Osteoblast (primary cell): ENCODE results near the gene PKMYT1. TPM values are rescaled to one million over a fixed set of nuclear protein-coding genes. Genes with fewer than 3 reads are reported as not detected.

Source experiments
- DNase-seq: peaks from one replicate; pipeline ENCODE4 v3.0.0; 2011; ENCODE audit warnings: low spot score, mixed read lengths; ENCODE audit not compliant: insufficient read length; ENCODE audit errors: missing footprints
- H2AFZ ChIP-seq: 2 replicates; pipeline ENCODE4 v1.6.0; 2011; ENCODE audit warnings: mild to moderate bottlenecking, low read length
- H3K27ac ChIP-seq: 2 replicates; pipeline ENCODE4 v1.5.1; 2011; ENCODE audit warnings: mild to moderate bottlenecking, low read depth, low read length, moderate library complexity
- H3K27me3 ChIP-seq: 2 replicates; pipeline ENCODE4 v1.6.0; 2012; ENCODE audit warnings: mild to moderate bottlenecking, control low read depth, inconsistent platforms, low read length, moderate library complexity; ENCODE audit not compliant: insufficient read depth
- H3K36me3 ChIP-seq: 2 replicates; pipeline ENCODE4 v1.5.1; 2011; ENCODE audit warnings: mild to moderate bottlenecking, low read length, control low read depth, moderate library complexity; ENCODE audit not compliant: insufficient read depth
- H3K4me1 ChIP-seq: 2 replicates; pipeline ENCODE4 v1.5.1; 2011; ENCODE audit warnings: mild to moderate bottlenecking, low read length, control low read depth, moderate library complexity; ENCODE audit not compliant: insufficient read depth
- H3K4me2 ChIP-seq: 2 replicates; pipeline ENCODE4 v1.6.0; 2011; ENCODE audit warnings: mild to moderate bottlenecking, low read length; ENCODE audit not compliant: insufficient read depth
- H3K4me3 ChIP-seq: fragments of 200-600 bp; sonication (generic); 3 replicates; pipeline ENCODE4 v1.5.1; 2012; ENCODE audit warnings: mild to moderate bottlenecking, low read length, inconsistent platforms; ENCODE audit not compliant: insufficient read depth
- H3K79me2 ChIP-seq: 2 replicates; pipeline ENCODE4 v1.6.0; 2012; ENCODE audit warnings: mild to moderate bottlenecking, low read length, control low read depth, inconsistent platforms; ENCODE audit not compliant: insufficient read depth
- H3K9me3 ChIP-seq: 2 replicates; pipeline ENCODE4 v1.5.1; 2011; ENCODE audit warnings: low read depth, low read length, control low read depth
- H4K20me1 ChIP-seq: 2 replicates; pipeline ENCODE4 v1.6.0; 2012; ENCODE audit warnings: mild to moderate bottlenecking, low read length, control low read depth; ENCODE audit not compliant: insufficient read depth
- CTCF ChIP-seq: IDR thresholded peaks from 2 replicates; pipeline ENCODE4 v1.5.1; 2011; ENCODE audit warnings: mild to moderate bottlenecking, low read depth, low read length, moderate library complexity; ENCODE audit errors: extremely low read depth
- total RNA-seq: library from RNA; depleted of rRNA; stranded (reverse); fragments of >200 nt; gene quantifications from 2 replicates; pipeline ENCODE4 v1.2.3, GENCODE V29; 2012

PKMYT1 gene
- total RNA-seq, 1 donor: 1.4 TPM

- DNase-seq: peak; percentile 92
- H4K20me1 ChIP-seq: peaks cover 33% of the 10 kb centered on the region
- no peak overlapping the region for H2AFZ ChIP-seq
- no peaks in the 10 kb centered on the region for H3K9me3 ChIP-seq
- peak overlapping the region; percentile 98 for H3K27ac ChIP-seq
- peak overlapping the region; percentile 94 for H3K4me3 ChIP-seq
- H3K36me3 ChIP-seq: peaks cover 24% of the 10 kb centered on the region
- peaks cover 20% of the 10 kb centered on the region for H3K4me1 ChIP-seq
- H3K27me3 ChIP-seq: peaks cover 5% of the 10 kb centered on the region
- no peaks in the 10 kb centered on the region for H3K79me2 ChIP-seq
- TF ChIP-seq CTCF: no peak
- H3K4me2 ChIP-seq: peak overlapping the region; percentile 96
Measured at GRCh38 chr16:3022684-3023414, 42.6 kb upstream of the PKMYT1 start.

GRCh38 chr16:3022208-3022683 is 42.0 kb upstream of the PKMYT1 start:
- Histone ChIP-seq H4K20me1 (peaks cover 32% of the 10 kb centered on the region), H3K4me1 (peaks cover 20% of the 10 kb centered on the region), H3K9me3 (no peaks in the 10 kb centered on the region), H3K27me3 (peaks cover 5% of the 10 kb centered on the region), H3K4me3 (peak overlapping the region; percentile 94), H3K4me2 (peak overlapping the region; percentile 96), H3K27ac (peak overlapping the region; percentile 98), H2AFZ (no peak overlapping the region), H3K79me2 (no peaks in the 10 kb centered on the region), H3K36me3 (peaks cover 24% of the 10 kb centered on the region)
- no peak for TF ChIP-seq CTCF
- peak; percentile 98 for DNase-seq

- peak overlapping the region; percentile 94 for H3K4me3 ChIP-seq
- peaks cover 20% of the 10 kb centered on the region for H3K4me1 ChIP-seq
- peaks cover 23% of the 10 kb centered on the region for H3K36me3 ChIP-seq
- H2AFZ ChIP-seq: no peak overlapping the region
- peak overlapping the region; percentile 96 for H3K4me2 ChIP-seq
- peak; percentile 98 for DNase-seq
- H3K27me3 ChIP-seq: peaks cover 5% of the 10 kb centered on the region
- H3K79me2 ChIP-seq: no peaks in the 10 kb centered on the region
- peak; percentile 28 for TF ChIP-seq CTCF
- H3K9me3 ChIP-seq: no peaks in the 10 kb centered on the region
- H3K27ac ChIP-seq: peak overlapping the region; percentile 98
- peaks cover 32% of the 10 kb centered on the region for H4K20me1 ChIP-seq
Measured at GRCh38 chr16:3021449-3022207, 41.4 kb upstream of the PKMYT1 start.
